ENCODE measurements around the gene SPRED3. TPM values are rescaled to one million over a fixed set of nuclear protein-coding genes. Genes with fewer than 3 reads are reported as not detected.
A peak's percentile ranks its signal among the peaks of the same experiment; 100 is the strongest.
"Not testable (repeated sequence)": the region's sequence is repeated elsewhere in the genome, so short reads cannot be mapped to it uniquely, and the experiment has no call there.

SPRED3 gene
- total and polyA plus RNA-seq, 7 experiments from 2014 or later = 0.12 to 2.9 (median 2.6) TPM

GRCh38 chr19:38425810-38426466 lies 37.4 kb downstream of the SPRED3 start, which contains the start of gene RASGRP4:
Gene RASGRP4, minus strand, starts transcription at chr19:38426219. Its CDS starts 128 bp downstream, at chr19:38426091.
- CTCF ChIA-PET = no interaction called here
- Mint-ChIP-seq H3K4me1 (peaks cover 6 to 24% (median 16%) of the 10 kb centered on the region in 7 donors), H3K9me3 (no peaks in the 10 kb centered on the region), H3K4me3 (peak within 1 kb of the TSS in 9 of 10 donors; percentile 29 to 73 (median 61)), H3K27ac (peak within 1 kb of the TSS in 3 of 9 donors; percentile 10 to 79 (median 69)), H3K27me3 (peaks cover 0 to 12% (median 4%) of the 10 kb centered on the region in 5 donors), H3K36me3 (no peaks in the 10 kb centered on the region)
- intact Hi-C loops (cut with micrococcal nuclease) = no loop called here
- Histone ChIP-seq H3K4me1 (ENCODE audit: control insufficient read depth in 2 of 2, insufficient read depth in 2 of 2, low read length in 2 of 2) (no peaks in the 10 kb centered on the region), H3K9me3 (ENCODE audit: control insufficient read depth in 2 of 3, low read length in 3 of 3) (no peaks in the 10 kb centered on the region), H3K4me3 (ENCODE audit: low read length) (no peak within 1 kb of the TSS), H3K36me3 (ENCODE audit: control insufficient read depth in 2 of 3, insufficient read depth in 3 of 3, low read length in 3 of 3) (no peaks in the 10 kb centered on the region), H3K27ac (ENCODE audit: low read depth, low read length) (no peak within 1 kb of the TSS), H3K27me3 (ENCODE audit: control insufficient read depth in 2 of 2, insufficient read depth in 2 of 2, low read length in 2 of 2) (no peaks in the 10 kb centered on the region)
- peak; percentile 85 for ATAC-seq
- POLR2A ChIA-PET = no interaction called here
- DNase-seq = peak in 4 of 9 donors; percentile 9 to 42 (median 14)

DNA sequence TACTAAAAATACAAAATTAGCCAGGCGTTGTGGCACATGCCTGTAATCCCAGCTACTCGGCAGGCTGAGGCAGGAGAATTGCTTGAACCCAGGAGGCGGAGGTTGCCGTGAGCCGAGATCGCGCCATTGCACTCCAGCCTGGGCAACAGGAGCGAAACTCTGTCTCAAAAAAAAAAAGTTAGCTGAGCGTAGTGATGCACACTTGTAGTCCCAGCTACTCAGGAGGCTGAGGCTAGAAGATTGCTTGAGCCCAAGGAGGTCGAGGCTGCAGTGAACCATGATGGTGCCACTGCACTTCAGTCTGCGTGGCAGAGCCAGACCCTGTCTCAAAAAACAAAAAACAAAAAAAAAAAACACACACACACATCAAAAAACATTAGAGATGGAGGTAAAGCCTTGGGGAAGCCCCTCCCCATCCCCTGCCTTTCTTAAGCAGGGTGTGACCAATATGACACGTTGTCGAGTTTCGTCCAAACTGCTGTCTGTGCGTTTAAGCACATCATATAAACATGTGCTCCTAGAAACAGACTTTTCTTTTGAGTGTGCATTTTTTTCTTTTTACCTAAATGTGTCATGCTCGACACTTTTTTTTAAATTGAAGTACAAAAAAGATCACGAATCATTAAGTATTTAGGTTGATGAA lies 38.7 kb downstream of the SPRED3 start:
- H3K4me1 Mint-ChIP-seq = peaks cover 6 to 24% (median 16%) of the 10 kb centered on the region in 7 donors
- H3K36me3 Mint-ChIP-seq; H3K27me3 ChIP-seq (ENCODE audit: control insufficient read depth in 2 of 2, insufficient read depth in 2 of 2, low read length in 2 of 2); H3K4me1 ChIP-seq (ENCODE audit: control insufficient read depth in 2 of 2, insufficient read depth in 2 of 2, low read length in 2 of 2); POLR2A ChIA-PET; intact Hi-C loops (cut with micrococcal nuclease); H3K27ac ChIP-seq (ENCODE audit: low read depth, low read length); H3K9me3 ChIP-seq (ENCODE audit: control insufficient read depth in 2 of 3, low read length in 3 of 3); CTCF ChIA-PET; H3K9me3 Mint-ChIP-seq; H3K4me3 ChIP-seq (ENCODE audit: low read length); H3K36me3 ChIP-seq (ENCODE audit: control insufficient read depth in 2 of 3, insufficient read depth in 3 of 3, low read length in 3 of 3): not testable (repeated sequence)
- peak; percentile 38 for ATAC-seq
- peak in 1 of 9 donors; percentile 33 for DNase-seq
- peaks cover 0 to 12% (median 4%) of the 10 kb centered on the region in 5 donors for H3K27me3 Mint-ChIP-seq
- peak overlapping the region in 1 of 10 donors; percentile 12 for H3K4me3 Mint-ChIP-seq
- H3K27ac Mint-ChIP-seq = peak overlapping the region in 1 of 9 donors; percentile 59

DNA sequence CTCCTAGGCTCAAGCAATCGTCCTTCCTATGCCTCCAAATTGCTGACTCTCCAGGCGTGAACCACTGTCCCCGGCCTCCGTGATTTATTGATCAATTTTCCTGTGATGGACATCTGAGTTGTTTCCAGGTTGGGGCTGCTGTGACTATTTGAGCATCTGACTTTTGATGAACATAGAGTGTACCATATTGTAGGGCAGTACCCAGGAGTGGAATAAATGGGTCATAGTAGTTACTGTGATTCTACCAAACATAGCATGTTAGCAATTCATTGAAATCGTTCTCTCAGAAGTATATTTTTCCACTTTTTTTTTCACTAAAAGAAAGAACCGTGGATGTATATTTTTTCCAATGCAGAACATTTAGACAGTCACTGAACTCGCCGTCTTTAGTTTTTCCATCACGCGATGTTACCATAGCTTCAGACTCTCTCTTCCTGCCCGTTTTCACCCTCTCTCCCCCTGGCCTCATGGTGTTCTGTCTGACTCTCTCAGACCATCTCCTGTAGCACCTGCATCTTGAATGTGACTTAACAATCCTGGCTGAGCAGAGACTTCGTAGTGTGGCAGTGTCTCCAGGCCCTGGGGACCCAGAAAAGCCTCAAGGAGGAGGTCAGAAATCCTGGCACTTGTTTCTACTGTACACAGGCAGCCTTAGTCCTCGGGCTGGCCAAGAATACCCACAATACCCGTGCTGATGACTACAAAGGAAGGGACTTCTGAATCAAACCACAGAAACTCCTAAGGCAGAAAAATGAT lies 40.7 kb downstream of the SPRED3 start:
- no peaks in the 10 kb centered on the region for H3K36me3 Mint-ChIP-seq
- no peak overlapping the region for H3K4me3 Mint-ChIP-seq
- H3K4me1 ChIP-seq (ENCODE audit: control insufficient read depth in 2 of 2, insufficient read depth in 2 of 2, low read length in 2 of 2) = no peaks in the 10 kb centered on the region
- no peak overlapping the region for H3K27ac ChIP-seq (ENCODE audit: low read depth, low read length)
- no peaks in the 10 kb centered on the region for H3K36me3 ChIP-seq (ENCODE audit: control insufficient read depth in 2 of 3, insufficient read depth in 3 of 3, low read length in 3 of 3)
- peaks cover 7 to 20% (median 11%) of the 10 kb centered on the region in 5 donors for H3K27me3 Mint-ChIP-seq
- CTCF ChIA-PET = no interaction called here
- intact Hi-C loops (cut with micrococcal nuclease) = no loop called here
- H3K4me3 ChIP-seq (ENCODE audit: low read length) = no peak overlapping the region
- H3K27ac Mint-ChIP-seq = peak overlapping the region in 4 of 9 donors; percentile 8 to 81 (median 28)
- POLR2A ChIA-PET = interaction anchor here (0.6 kb wide), 1 partner anchor 7 kb away, joined by 4 read pairs; no protein-coding TSS in a partner anchor
- H3K4me1 Mint-ChIP-seq = peaks cover 13 to 33% (median 22%) of the 10 kb centered on the region in 7 donors
- peaks cover 0 to 1% of the 10 kb centered on the region in 2 donors for H3K27me3 ChIP-seq (ENCODE audit: control insufficient read depth in 2 of 2, insufficient read depth in 2 of 2, low read length in 2 of 2)
- peak in 1 of 9 donors; percentile 40 for DNase-seq
- H3K9me3 ChIP-seq (ENCODE audit: control insufficient read depth in 2 of 3, low read length in 3 of 3) = no peaks in the 10 kb centered on the region
- ATAC-seq = no peak
- no peaks in the 10 kb centered on the region for H3K9me3 Mint-ChIP-seq

DNA sequence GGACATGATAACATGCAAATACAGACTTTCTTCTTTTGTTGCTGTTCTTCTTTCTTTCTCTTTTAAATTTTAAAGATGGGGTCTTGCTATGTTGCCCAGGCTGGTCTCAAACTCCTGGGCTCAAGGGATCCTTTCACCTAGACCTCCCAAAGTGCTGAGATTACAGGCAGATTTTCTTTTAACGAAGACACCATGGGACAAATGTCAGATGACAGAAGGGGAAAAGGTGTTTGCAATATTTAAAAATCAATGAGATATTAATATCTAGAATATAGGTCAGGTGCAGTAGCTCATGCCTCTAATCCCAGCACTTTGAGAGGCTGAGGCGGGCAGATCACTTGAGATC lies 41.3 kb downstream of the SPRED3 start:
- ChIA-PET CTCF (no interaction called here), POLR2A (no interaction called here)
- H3K36me3 Mint-ChIP-seq = no peaks in the 10 kb centered on the region
- H3K27me3 Mint-ChIP-seq = peaks cover 9 to 23% (median 13%) of the 10 kb centered on the region in 5 donors
- ATAC-seq = no peak
- H3K4me3 Mint-ChIP-seq = no peak overlapping the region
- intact Hi-C loops (cut with micrococcal nuclease) = no loop called here
- Histone ChIP-seq H3K9me3 (ENCODE audit: control insufficient read depth in 2 of 3, low read length in 3 of 3) (no peaks in the 10 kb centered on the region), H3K27ac (ENCODE audit: low read depth, low read length) (no peak overlapping the region), H3K4me1 (ENCODE audit: control insufficient read depth in 2 of 2, insufficient read depth in 2 of 2, low read length in 2 of 2) (no peaks in the 10 kb centered on the region), H3K36me3 (ENCODE audit: control insufficient read depth in 2 of 3, insufficient read depth in 3 of 3, low read length in 3 of 3) (no peaks in the 10 kb centered on the region), H3K27me3 (ENCODE audit: control insufficient read depth in 2 of 2, insufficient read depth in 2 of 2, low read length in 2 of 2) (peaks cover 0 to 4% of the 10 kb centered on the region in 2 donors), H3K4me3 (ENCODE audit: low read length) (no peak overlapping the region)
- peak overlapping the region in 1 of 9 donors; percentile 69 for H3K27ac Mint-ChIP-seq
- H3K4me1 Mint-ChIP-seq = peaks cover 16 to 35% (median 25%) of the 10 kb centered on the region in 7 donors
- no peak for DNase-seq
- no peaks in the 10 kb centered on the region for H3K9me3 Mint-ChIP-seq

GRCh38 chr19:38430931-38431330 lies 42.4 kb downstream of the SPRED3 start:
- intact Hi-C loops (cut with micrococcal nuclease) = no loop called here
- Mint-ChIP-seq H3K9me3 (no peaks in the 10 kb centered on the region), H3K27me3 (peaks cover 9 to 19% (median 19%) of the 10 kb centered on the region in 5 donors), H3K4me3 (no peak overlapping the region), H3K4me1 (peaks cover 14 to 31% (median 21%) of the 10 kb centered on the region in 7 donors), H3K27ac (no peak overlapping the region), H3K36me3 (no peaks in the 10 kb centered on the region)
- Histone ChIP-seq H3K27ac (ENCODE audit: low read depth, low read length) (no peak overlapping the region), H3K9me3 (ENCODE audit: control insufficient read depth in 2 of 3, low read length in 3 of 3) (no peaks in the 10 kb centered on the region), H3K27me3 (ENCODE audit: control insufficient read depth in 2 of 2, insufficient read depth in 2 of 2, low read length in 2 of 2) (peaks cover 0 to 4% of the 10 kb centered on the region in 2 donors), H3K36me3 (ENCODE audit: control insufficient read depth in 2 of 3, insufficient read depth in 3 of 3, low read length in 3 of 3) (no peaks in the 10 kb centered on the region), H3K4me3 (ENCODE audit: low read length) (no peak overlapping the region), H3K4me1 (ENCODE audit: control insufficient read depth in 2 of 2, insufficient read depth in 2 of 2, low read length in 2 of 2) (no peaks in the 10 kb centered on the region)
- CTCF ChIA-PET = interaction anchor here (0.5 kb wide), 1 partner anchor 1121 kb away, joined by 4 read pairs; no protein-coding TSS in a partner anchor
- ATAC-seq (no peak), DNase-seq (no peak)
- POLR2A ChIA-PET = no interaction called here

GRCh38 chr19:38433268-38433733 lies 44.8 kb downstream of the SPRED3 start, which contains the start of gene RYR1:
Gene RYR1, plus strand, starts transcription at chr19:38433691. Its CDS starts 139 bp downstream, at chr19:38433830.
- ChIA-PET CTCF (no interaction called here), POLR2A (no interaction called here)
- ATAC-seq = peak; percentile 87
- no peaks in the 10 kb centered on the region for H3K36me3 ChIP-seq (ENCODE audit: control insufficient read depth in 2 of 3, insufficient read depth in 3 of 3, low read length in 3 of 3)
- peak in 1 of 9 donors; percentile 67 for DNase-seq
- Mint-ChIP-seq H3K4me3 (peak within 1 kb of the TSS in 9 of 10 donors; percentile 5 to 70 (median 53)), H3K9me3 (no peaks in the 10 kb centered on the region), H3K27ac (no peak within 1 kb of the TSS), H3K4me1 (peaks cover 9 to 20% (median 15%) of the 10 kb centered on the region in 7 donors), H3K27me3 (peaks cover 13 to 35% (median 20%) of the 10 kb centered on the region in 5 donors), H3K36me3 (no peaks in the 10 kb centered on the region)
- no peak within 1 kb of the TSS for H3K27ac ChIP-seq (ENCODE audit: low read depth, low read length)
- no peaks in the 10 kb centered on the region for H3K9me3 ChIP-seq (ENCODE audit: control insufficient read depth in 2 of 3, low read length in 3 of 3)
- H3K27me3 ChIP-seq (ENCODE audit: control insufficient read depth in 2 of 2, insufficient read depth in 2 of 2, low read length in 2 of 2) = peaks cover 0 to 4% of the 10 kb centered on the region in 2 donors
- no peaks in the 10 kb centered on the region for H3K4me1 ChIP-seq (ENCODE audit: control insufficient read depth in 2 of 2, insufficient read depth in 2 of 2, low read length in 2 of 2)
- H3K4me3 ChIP-seq (ENCODE audit: low read length) = no peak within 1 kb of the TSS
- intact Hi-C loops (cut with micrococcal nuclease) = no loop called here

All from naive thymus-derived CD4-positive, alpha-beta T cell (primary cell).